Measurements from ENCODE around the gene MICU1.

The MICU1 gene

GRCh38 chr10:72525277-72525676 is 100.6 kb downstream of the MICU1 start:
- TF ChIP-seq CTCF (IDR thresholded peaks at IDR 0.05; ENCODE audit: control insufficient read depth, extremely low read depth, insufficient read depth) = no peak
- no peak overlapping the region for H3K4me3 ChIP-seq (ENCODE audit: low read depth, low read length)
- peak; percentile 47 for DNase-seq (ENCODE audit: low read depth)

GRCh38 chr10:72524489-72524888 is 101.4 kb downstream of the MICU1 start:
- DNase-seq (ENCODE audit: low read depth) = no peak
- H3K4me3 ChIP-seq (ENCODE audit: low read depth, low read length) = no peak overlapping the region
- TF ChIP-seq CTCF (IDR thresholded peaks at IDR 0.05; ENCODE audit: control insufficient read depth, extremely low read depth, insufficient read depth) = no peak

GRCh38 chr10:72523932-72524396 is 101.9 kb downstream of the MICU1 start:
- H3K4me3 ChIP-seq (ENCODE audit: low read depth, low read length) = no peak overlapping the region
- TF ChIP-seq CTCF (IDR thresholded peaks at IDR 0.05; ENCODE audit: control insufficient read depth, extremely low read depth, insufficient read depth) = no peak
- DNase-seq (ENCODE audit: low read depth) = no peak

DNA sequence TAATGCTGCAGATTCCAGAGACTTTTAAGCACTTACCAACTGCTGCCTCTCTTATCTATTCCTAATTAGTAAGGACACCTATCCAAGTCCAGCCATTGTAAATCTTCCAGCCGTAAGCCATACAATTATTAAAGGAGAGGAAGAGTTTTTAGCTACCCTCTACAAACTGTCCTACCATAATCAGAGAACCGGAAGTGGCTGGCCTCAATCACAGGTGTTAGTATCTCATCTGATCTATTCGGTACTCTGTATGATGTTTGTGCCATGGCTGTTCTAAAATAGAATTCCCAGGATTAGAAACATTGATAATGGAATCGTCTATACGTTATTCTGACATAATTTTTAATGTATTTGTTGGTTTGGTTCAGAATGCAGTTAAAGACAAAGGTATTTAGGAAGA is 102.8 kb downstream of the MICU1 start:
- no peak overlapping the region for H3K4me3 ChIP-seq (ENCODE audit: low read depth, low read length)
- DNase-seq (ENCODE audit: low read depth) = no peak
- no peak for TF ChIP-seq CTCF (IDR thresholded peaks at IDR 0.05; ENCODE audit: control insufficient read depth, extremely low read depth, insufficient read depth)

- no peak for TF ChIP-seq CTCF (IDR thresholded peaks at IDR 0.05; ENCODE audit: control insufficient read depth, extremely low read depth, insufficient read depth)
- no peak overlapping the region for H3K4me3 ChIP-seq (ENCODE audit: low read depth, low read length)
- no peak for DNase-seq (ENCODE audit: low read depth)
Observed at GRCh38 chr10:72517244-72517643, 108.6 kb downstream of the MICU1 start.

DNA sequence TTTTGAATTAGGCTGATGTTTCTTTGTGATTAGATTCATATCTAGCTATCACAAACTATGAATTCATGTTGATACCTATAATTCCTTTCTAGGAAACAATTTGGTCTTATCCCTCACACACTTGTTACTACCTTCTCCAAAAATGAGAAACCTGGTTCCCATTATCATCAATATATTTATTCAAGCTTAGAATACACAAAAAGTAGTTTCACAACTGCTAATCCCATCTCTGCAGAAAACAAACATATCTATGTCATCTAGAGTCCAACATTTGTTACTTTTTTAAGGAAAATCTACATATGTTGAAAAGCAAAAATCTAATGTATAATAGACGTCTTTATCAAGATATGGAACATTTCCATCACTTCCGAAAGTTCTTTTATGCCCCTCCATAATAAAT is 110.4 kb downstream of the MICU1 start:
- TF ChIP-seq CTCF (IDR thresholded peaks at IDR 0.05; ENCODE audit: control insufficient read depth, extremely low read depth, insufficient read depth) = no peak
- no peak overlapping the region for H3K4me3 ChIP-seq (ENCODE audit: low read depth, low read length)
- DNase-seq (ENCODE audit: low read depth) = no peak

GRCh38 chr10:72513910-72514309 is 112.0 kb downstream of the MICU1 start:
- TF ChIP-seq CTCF (IDR thresholded peaks at IDR 0.05; ENCODE audit: control insufficient read depth, extremely low read depth, insufficient read depth) = no peak
- no peak for DNase-seq (ENCODE audit: low read depth)
- no peak overlapping the region for H3K4me3 ChIP-seq (ENCODE audit: low read depth, low read length)

Measured in LNCaP clone FGC (cell line).